GM12865 (cell line): ENCODE results near the gene RALB.

Source experiments
- DNase-seq: peaks from one replicate; pipeline ENCODE4 v3.0.0; 2010; ENCODE audit warnings: low read depth
- H3K4me3 ChIP-seq: 2 replicates; pipeline ENCODE4 v1.5.1; 2011; ENCODE audit warnings: mild to moderate bottlenecking, low read depth, low read length, control low read depth
- TF ChIP-seq, protein P1 (sequence below): IDR thresholded peaks from 2 replicates; pipeline ENCODE4 v1.5.1; 2011; ENCODE audit warnings: low read length, control low read depth, low read depth, inconsistent platforms; ENCODE audit not compliant: insufficient read depth; ENCODE audit errors: missing control alignments

Gene RALB

DNA sequence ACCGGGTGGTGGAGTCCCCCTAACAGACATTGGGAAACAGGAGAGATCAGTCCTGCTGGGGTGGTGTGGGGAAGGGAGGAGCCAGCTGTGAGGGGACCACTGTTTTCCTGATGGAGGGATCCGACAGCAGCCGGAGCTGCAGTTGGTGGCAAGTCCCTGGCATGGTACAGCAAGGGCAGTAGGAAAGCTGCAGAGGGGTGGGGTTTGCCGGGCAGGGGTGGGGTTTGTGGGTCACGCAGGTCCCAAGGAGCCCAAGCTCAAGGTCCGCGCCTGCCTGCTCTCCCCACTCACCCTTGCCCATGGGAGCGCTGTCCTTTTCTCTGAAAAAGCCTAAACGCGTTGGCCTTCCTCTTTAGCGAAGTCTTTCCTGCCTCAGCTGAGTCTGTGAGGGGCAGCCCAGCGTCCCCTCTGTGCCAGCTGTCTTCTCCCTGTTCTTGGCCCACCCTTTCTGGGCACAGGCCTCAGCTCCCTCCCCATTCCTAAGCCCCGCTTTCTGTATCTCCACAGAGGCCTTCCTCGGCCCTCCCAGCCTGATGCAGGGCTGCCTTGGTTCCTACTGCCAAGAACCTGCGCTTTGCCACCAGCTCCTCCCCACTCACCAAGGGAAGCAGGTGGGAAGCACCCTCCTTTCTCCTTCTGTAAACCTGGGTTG, 64.0 kb downstream of the RALB start:
- no peak for DNase-seq
- no peak overlapping the region for H3K4me3 ChIP-seq
- TF ChIP-seq, protein P1, sequence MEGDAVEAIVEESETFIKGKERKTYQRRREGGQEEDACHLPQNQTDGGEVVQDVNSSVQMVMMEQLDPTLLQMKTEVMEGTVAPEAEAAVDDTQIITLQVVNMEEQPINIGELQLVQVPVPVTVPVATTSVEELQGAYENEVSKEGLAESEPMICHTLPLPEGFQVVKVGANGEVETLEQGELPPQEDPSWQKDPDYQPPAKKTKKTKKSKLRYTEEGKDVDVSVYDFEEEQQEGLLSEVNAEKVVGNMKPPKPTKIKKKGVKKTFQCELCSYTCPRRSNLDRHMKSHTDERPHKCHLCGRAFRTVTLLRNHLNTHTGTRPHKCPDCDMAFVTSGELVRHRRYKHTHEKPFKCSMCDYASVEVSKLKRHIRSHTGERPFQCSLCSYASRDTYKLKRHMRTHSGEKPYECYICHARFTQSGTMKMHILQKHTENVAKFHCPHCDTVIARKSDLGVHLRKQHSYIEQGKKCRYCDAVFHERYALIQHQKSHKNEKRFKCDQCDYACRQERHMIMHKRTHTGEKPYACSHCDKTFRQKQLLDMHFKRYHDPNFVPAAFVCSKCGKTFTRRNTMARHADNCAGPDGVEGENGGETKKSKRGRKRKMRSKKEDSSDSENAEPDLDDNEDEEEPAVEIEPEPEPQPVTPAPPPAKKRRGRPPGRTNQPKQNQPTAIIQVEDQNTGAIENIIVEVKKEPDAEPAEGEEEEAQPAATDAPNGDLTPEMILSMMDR: no peak

GRCh38 chr2:120317180-120317533, 64.5 kb downstream of the RALB start:
- DNase-seq: no peak
- TF ChIP-seq, protein P1: no peak
- H3K4me3 ChIP-seq: no peak overlapping the region

DNA sequence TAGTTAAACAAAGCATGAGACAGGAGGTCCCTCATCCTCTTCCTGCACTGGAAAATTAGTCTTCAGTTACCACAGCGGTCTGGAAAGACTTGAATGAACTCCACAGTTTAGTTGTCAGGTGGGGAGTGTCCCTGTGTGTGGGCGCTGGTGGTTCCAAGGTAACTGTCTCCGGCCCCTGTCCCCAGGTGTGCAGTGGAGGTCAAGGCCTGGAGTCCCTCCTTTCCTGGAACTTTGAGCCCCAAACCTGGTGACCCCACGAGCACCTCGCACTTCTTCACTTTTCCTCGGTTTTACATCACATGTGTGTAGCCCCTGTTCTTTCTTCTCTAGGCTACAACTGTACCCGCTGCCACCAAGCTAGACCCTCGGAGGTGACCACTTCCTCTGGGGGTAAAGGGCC, 65.3 kb downstream of the RALB start:
- no peak for DNase-seq
- TF ChIP-seq, protein P1: no peak

DNA sequence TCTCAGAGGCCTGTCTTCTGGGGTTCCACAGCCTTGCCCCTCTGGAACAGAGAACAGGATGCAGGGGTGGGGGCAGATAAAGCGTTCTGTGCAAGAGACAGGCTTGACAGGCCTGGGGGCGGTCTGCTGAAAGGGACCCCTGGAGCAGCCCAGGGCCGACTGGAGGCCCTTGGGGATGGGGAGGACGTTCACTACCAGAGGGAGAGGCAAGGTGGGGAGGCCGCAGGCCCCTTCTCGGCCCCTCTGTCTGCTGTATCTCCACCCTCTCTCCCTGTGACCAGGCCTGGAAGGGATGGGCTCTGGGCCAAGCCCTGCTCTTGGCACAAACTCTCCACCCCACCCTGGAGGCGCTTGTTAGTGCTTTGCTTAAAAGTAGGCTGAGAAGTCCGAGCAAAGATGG, 66.0 kb downstream of the RALB start:
- TF ChIP-seq, protein P1: no peak
- H3K4me3 ChIP-seq: no peak overlapping the region
- DNase-seq: no peak

More for the DNA sequence above, 65.3 kb downstream of the RALB start:
- no peak overlapping the region for H3K4me3 ChIP-seq

DNA sequence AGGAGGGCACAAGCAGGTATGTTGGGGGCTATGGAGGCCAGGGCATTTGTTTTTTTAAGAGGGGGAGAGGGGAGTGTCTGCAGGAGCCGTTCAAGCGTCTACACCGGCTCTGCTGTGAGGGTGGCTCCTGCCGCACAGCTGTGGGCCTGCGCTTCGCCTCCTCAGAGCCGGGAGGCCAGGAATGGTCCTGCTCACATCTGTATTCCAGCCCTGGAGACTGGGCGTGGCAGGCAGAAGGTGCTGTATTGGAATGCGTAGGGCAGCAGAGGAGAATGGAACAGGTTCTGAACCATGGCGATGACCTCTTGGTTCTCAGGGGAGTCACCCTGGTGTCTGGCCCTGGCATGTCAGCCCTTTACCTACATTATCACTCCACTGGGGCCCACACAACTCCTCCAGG, 66.5 kb downstream of the RALB start:
- TF ChIP-seq, protein P1: no peak
- no peak for DNase-seq
- H3K4me3 ChIP-seq: no peak overlapping the region

GRCh38 chr2:120319686-120320317, 67.2 kb downstream of the RALB start:
- no peak overlapping the region for H3K4me3 ChIP-seq
- TF ChIP-seq, protein P1: no peak

More at GRCh38 chr2:120319686-120320317, 67.2 kb downstream of the RALB start:
- DNase-seq: no peak
